Pancreas (tissue), 10 donors: ENCODE measurements around the gene PKP4. TPM values are rescaled to one million over a fixed set of nuclear protein-coding genes. Genes with fewer than 3 reads are reported as not detected.

Experiments
- ATAC-seq, 4 donors: fragments of 200-7000 bp; cut with Tn5 transposase; one replicate each; pipeline versions ENCODE4 v1.8.0 to v1.9.1; 2020; ENCODE audit warnings: mild to moderate bottlenecking in 4 of 4, moderate library complexity in 4 of 4
- DNase-seq, 6 donors: peaks; one replicate each; pipeline ENCODE4 v3.0.0-alpha.2; 2020
- FAIRE-seq: peaks from 2 replicates; lab custom pipeline; 2012; peaks lifted over from hg19 to GRCh38; lab: Jason Lieb, UNC
- H3K27ac ChIP-seq, 4 donors: fragments of 200-600 bp; sonication (generic); 1 replicate in 3 of 4; 2 replicates in 1 of 4; pipeline versions ENCODE4 v1.5.0 to v1.8.0; 2020
- H3K27me3 ChIP-seq, 4 donors: fragments of 200-600 bp; one replicate each; pipeline ENCODE4 v1.8.0; 2021
- H3K36me3 ChIP-seq, 3 donors: fragments of 200-600 bp; sonication (generic) in 1 of 3; one replicate each; pipeline versions ENCODE4 v1.5.0 to v1.8.0; 2020 to 2021
- H3K4me1 ChIP-seq, 3 donors: fragments of 200-600 bp; one replicate each; pipeline ENCODE4 v1.8.0; 2021
- H3K4me3 ChIP-seq, 4 donors: fragments of 200-600 bp; sonication (generic) in 2 of 4; one replicate each; pipeline versions ENCODE4 v1.5.0 to v1.8.0; 2020 to 2021
- H3K9me3 ChIP-seq, 4 donors: fragments of 200-600 bp; one replicate each; pipeline ENCODE4 v1.8.0; 2021
- WGBS, 2 donors: extraction: QIAGEN DNeasy Blood & Tissue Kit; methylation state at CpG; one replicate each; pipeline ENCODE4 v1.1.7; 2013; 5-methylcytosine and 5-hydroxymethylcytosine counted together
- intact Hi-C, 3 donors: fragments of 100-400 bp; cut with DNase I; formaldehyde crosslinking; loops; one replicate each; pipeline versions ENCODE4 v1.11.1 to v1.14.2; 2022
- polyA plus RNA-seq, 2 donors: library from polyadenylated mRNA; stranded (reverse); fragments of 200-250 nt; gene quantifications; one replicate each; pipeline ENCODE4 v1.2.3, GENCODE V29; 2013
- total RNA-seq, 6 donors: library from RNA; stranded (reverse); fragmentation: NEBNext Ultra II Directional in 4 of 6; extraction: Animal tissue kit (Norgen Biotek cat#: 25700) in 4 of 6; gene quantifications; one replicate each; pipeline versions ENCODE4 v1.2.1 to v1.2.4, GENCODE V29; 2021 to 2023
- TF ChIP-seq, protein P1 (sequence below), 4 donors: fragments of 200-600 bp; sonication (generic) in 3 of 4; IDR thresholded peaks; one replicate each; pipeline versions ENCODE4 v1.5.0 to v1.8.0; 2021; ENCODE audit warnings: antibody characterized with exemption in 4 of 4
- donor health status: healthy with polysubstance abuse.
- donor health status: DM: no; HTN: no; CAD: no; lungs with moderate emphysema.
- donor health status: DM: no; HTN: no; CAD: no.
- donor health status: control.
- donor health status: control.
- donor health status: Bipolar disorder and iron deficiency.
- donor health status: DM: yes; HTN: yes; CAD: no.
- donor health status: DM: no; HTN: no; CAD: no.
- donor health status: DM: no; HTN: no; CAD: no.
- donor health status: DM: yes; HTN: yes; CAD: no.

PKP4 gene
- total and polyA plus RNA-seq, 8 donors = 20.4 to 46.2 (median 28.8) TPM

DNA sequence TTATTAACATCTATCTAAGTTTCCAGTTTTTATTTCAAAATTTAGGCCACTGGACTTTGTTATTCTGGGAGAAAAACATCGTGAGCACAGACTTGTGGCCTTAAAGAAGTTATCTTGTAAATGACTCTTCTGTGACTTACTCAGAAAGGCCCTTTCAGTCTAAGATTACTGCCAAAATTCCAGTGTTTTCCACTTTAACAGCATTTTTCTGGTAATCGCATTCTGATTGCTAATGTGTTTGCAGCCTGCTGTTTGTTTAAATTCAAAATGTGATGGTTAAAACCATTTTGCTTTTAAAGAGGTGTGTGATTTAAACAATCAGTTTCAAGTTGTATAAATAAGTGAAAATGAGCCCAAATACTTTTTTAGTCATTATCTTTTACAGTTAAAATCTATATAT, 201.6 kb downstream of the PKP4 start:
- intact Hi-C loops = no loop called here
- Histone ChIP-seq H3K4me3 (no peak overlapping the region), H3K4me1 (no peaks in the 10 kb centered on the region), H3K27me3 (no peaks in the 10 kb centered on the region), H3K27ac (no peak overlapping the region), H3K36me3 (peaks cover 0 to 15% (median 7%) of the 10 kb centered on the region in 3 donors), H3K9me3 (no peaks in the 10 kb centered on the region)
- WGBS, 2 donors = 79 to 85% methylated on average over 2 of the region's 2 CpGs
- ATAC-seq = no peak
- TF ChIP-seq, protein P1, sequence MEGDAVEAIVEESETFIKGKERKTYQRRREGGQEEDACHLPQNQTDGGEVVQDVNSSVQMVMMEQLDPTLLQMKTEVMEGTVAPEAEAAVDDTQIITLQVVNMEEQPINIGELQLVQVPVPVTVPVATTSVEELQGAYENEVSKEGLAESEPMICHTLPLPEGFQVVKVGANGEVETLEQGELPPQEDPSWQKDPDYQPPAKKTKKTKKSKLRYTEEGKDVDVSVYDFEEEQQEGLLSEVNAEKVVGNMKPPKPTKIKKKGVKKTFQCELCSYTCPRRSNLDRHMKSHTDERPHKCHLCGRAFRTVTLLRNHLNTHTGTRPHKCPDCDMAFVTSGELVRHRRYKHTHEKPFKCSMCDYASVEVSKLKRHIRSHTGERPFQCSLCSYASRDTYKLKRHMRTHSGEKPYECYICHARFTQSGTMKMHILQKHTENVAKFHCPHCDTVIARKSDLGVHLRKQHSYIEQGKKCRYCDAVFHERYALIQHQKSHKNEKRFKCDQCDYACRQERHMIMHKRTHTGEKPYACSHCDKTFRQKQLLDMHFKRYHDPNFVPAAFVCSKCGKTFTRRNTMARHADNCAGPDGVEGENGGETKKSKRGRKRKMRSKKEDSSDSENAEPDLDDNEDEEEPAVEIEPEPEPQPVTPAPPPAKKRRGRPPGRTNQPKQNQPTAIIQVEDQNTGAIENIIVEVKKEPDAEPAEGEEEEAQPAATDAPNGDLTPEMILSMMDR (IDR thresholded peaks at IDR 0.05) = no peak
- no peak for DNase-seq
- no peak for FAIRE-seq

DNA sequence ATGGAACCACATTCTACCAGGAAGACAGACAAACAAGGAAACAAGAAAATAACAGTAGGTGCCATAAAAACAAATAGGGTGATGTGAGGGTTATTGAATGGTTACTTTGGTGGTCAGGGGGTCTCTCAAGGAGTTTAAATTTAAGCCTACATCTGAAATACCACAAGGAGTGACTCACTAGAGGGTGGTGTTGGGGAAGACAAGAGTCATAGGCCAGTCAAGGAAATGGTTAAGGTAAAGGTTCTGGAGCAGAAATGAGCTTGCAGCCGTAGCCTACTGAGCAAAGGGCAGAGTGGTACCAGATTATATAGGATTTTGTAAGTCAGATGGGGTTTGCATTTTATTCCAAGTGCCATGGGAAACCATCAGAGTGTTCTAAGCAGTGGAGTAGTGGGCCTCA, 202.7 kb downstream of the PKP4 start:
- no peaks in the 10 kb centered on the region for H3K27me3 ChIP-seq
- DNase-seq (no peak), ATAC-seq (no peak), FAIRE-seq (no peak)
- WGBS, 2 donors = 89 to 93% methylated on average over 1 of the region's 1 CpG
- H3K36me3 ChIP-seq = peaks cover 0 to 20% (median 14%) of the 10 kb centered on the region in 3 donors
- no peaks in the 10 kb centered on the region for H3K9me3 ChIP-seq
- TF ChIP-seq, protein P1 (IDR thresholded peaks at IDR 0.05) = no peak
- no peak overlapping the region for H3K4me3 ChIP-seq
- intact Hi-C loops = no loop called here
- H3K27ac ChIP-seq = no peak overlapping the region
- no peaks in the 10 kb centered on the region for H3K4me1 ChIP-seq

DNA sequence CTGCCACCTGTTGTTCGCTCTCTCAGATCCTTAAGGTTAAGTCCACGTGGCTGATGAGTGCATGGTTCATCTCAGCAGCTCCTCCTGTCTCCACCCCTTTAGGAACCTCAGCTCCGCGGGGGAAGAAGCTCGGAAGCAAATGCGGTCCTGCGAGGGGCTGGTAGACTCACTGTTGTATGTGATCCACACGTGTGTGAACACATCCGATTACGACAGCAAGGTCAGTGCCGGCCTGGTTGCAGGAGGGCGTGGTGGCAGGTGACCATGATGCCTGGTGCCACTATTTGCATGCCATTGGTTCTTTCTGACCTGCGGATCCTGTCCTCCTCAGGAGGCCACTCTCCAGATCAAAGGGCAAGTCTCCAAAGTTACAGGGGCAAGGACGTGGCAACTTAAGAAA, 204.5 kb downstream of the PKP4 start:
- Histone ChIP-seq H3K27ac (no peak overlapping the region), H3K9me3 (no peaks in the 10 kb centered on the region), H3K27me3 (no peaks in the 10 kb centered on the region), H3K36me3 (peaks cover 0 to 22% (median 14%) of the 10 kb centered on the region in 3 donors), H3K4me3 (no peak overlapping the region), H3K4me1 (no peaks in the 10 kb centered on the region)
- DNase-seq (no peak), ATAC-seq (no peak), FAIRE-seq (no peak)
- WGBS, 2 donors = 94 to 96% methylated on average over 14 of the region's 14 CpGs
- intact Hi-C loops = no loop called here
- TF ChIP-seq, protein P1 (IDR thresholded peaks at IDR 0.05) = no peak

DNA sequence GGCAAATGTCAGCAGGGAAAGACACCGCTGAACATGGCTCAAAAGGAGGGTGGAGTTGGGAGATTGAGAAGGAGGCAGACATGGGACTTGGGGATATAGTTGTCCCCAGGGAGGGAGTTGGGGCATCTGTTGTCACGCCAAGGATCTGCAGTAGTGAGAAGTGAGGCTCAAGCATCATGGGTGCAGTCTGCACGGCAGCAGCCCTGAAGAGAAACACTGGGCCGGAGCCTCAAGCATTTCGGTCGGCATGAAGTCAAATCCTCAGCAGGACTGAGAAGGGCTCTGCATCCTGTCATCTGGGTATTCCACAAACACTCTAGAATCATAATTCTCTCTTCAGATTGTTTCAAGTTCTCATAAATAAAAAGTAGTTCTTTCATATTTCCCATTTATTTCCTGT, 205.7 kb downstream of the PKP4 start:
- no peak overlapping the region for H3K4me3 ChIP-seq
- intact Hi-C loops = no loop called here
- no peak for ATAC-seq
- H3K36me3 ChIP-seq = peaks cover 0 to 31% (median 14%) of the 10 kb centered on the region in 3 donors
- TF ChIP-seq, protein P1 (IDR thresholded peaks at IDR 0.05) = no peak
- H3K27ac ChIP-seq = no peak overlapping the region
- WGBS, 2 donors = 90 to 93% methylated on average over 6 of the region's 6 CpGs
- no peak for DNase-seq
- no peaks in the 10 kb centered on the region for H3K4me1 ChIP-seq
- H3K27me3 ChIP-seq = no peaks in the 10 kb centered on the region
- no peak for FAIRE-seq
- H3K9me3 ChIP-seq = no peaks in the 10 kb centered on the region

DNA sequence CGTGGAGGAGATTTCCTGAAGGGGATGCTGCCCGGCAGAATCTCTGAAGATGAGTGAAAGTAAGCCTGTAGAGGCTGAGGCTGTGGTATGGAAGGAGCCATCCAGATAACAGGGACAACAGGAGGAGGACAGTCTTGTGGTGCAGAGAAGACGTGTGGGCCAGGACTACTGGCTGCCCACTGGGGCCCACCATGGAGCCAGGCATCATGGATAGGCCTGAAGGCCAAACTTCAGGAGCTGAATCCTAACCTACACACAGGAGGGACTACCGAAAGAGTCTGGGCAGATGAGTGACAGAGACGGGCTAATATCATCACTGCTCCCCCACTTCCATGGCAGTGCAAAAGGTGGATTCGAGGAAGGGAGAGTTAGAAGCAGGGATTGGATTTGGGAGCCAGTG, 207.0 kb downstream of the PKP4 start:
- ATAC-seq (no peak), FAIRE-seq (no peak), DNase-seq (no peak)
- Histone ChIP-seq H3K27ac (no peak overlapping the region), H3K27me3 (no peaks in the 10 kb centered on the region), H3K4me3 (no peak overlapping the region), H3K36me3 (peaks cover 0 to 31% (median 14%) of the 10 kb centered on the region in 3 donors), H3K4me1 (no peaks in the 10 kb centered on the region), H3K9me3 (no peaks in the 10 kb centered on the region)
- 94 to 96% methylated on average over 6 of the region's 6 CpGs for WGBS, 2 donors
- TF ChIP-seq, protein P1 (IDR thresholded peaks at IDR 0.05) = no peak
- intact Hi-C loops = no loop called here
